ENCODE data around the gene ZNF487.
"Not testable (repeated sequence)": the region's sequence is repeated elsewhere in the genome, so short reads cannot be mapped to it uniquely, and the experiment has no call there.

Gene ZNF487

GRCh38 chr10:43440463-43441134 is 3.7 kb downstream of the ZNF487 start:
- DNase-seq, result no peak

DNA sequence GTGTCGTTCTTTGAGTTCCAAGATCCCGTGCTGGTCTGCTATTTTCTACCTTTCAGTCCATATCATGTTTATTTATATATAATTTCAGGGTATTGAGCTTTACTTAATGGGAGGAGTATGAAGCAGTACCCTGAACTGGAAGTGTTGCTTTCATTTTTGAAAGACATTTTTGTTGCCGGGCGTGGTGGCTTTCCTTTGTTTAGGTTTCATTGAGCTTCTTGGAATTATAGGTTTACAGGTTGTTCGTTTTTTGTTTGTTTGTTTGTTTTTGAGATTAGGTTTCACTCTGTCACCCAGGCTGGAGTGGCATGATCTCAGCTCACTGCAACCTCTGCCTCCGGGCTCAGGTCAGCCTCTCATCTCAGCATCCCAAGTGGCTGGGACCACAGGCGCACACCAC is 7.4 kb downstream of the ZNF487 start:
- no peak for DNase-seq

DNA sequence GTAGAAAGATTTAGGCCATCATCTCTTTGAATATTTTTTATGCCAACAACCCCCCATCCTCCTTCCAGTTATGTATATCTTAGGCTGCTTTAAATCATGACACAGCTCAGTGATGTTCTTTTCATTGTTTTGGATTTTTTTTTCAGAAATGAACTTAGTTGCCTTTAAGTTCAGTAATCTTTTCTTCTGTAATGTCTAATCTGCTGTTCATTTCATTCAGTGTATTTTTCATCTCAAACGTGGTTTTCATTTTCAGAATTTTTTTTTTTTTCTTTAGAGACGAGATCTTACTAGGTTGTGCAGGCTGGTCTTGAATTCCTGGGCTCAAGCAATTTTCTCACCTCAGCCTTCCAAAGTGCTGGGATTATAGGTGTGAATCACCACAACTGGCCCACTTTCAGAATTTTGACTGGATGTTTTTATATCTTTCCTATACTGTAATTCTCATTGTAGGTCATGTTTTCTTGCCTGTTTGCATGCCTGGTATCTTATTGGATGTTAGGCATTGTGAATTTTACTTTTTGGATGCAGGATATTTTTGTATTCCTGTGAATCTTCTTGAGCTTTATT is 8.1 kb downstream of the ZNF487 start:
- DNase-seq, result no peak

DNA sequence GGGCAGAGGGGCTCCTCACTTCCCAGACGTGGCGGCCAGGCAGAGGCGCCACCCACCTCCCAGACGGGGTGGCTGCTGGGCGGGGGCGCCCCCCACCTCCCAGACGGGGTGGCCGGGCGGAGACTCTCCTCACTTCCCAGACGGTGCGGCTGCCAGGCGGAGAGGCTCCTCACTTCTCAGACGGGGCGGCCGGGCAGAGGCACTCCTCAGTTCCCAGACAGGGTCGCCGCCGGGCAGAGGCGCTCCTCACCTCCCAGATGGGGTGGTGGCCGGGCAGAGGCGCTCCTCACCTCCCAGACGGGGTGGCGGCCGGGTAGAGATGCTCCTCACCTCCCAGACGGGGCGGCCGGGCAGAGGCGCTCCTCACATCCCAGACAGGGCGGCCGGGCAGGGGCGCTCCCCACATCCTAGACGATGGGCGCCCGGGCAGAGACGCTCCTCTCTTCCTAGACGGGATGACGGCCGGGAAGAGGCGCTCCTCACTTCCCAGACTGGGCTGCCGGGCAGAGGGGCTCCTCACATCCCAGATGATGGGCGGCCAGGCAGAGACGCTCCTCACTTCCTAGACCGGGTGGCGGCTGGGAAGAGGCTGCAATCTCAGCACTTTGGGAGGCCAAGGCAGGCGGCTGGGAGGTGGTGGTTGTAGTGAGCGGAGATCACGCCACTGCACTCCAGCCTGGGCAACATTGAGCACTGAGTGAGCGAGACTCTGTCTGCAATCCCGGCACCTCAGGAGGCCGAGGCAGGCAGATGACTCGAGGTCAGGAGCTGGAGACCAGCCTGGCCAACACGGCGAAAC is 9.5 kb downstream of the ZNF487 start:
- not testable (repeated sequence) for DNase-seq

GRCh38 chr10:43448742-43449141 is 11.8 kb downstream of the ZNF487 start:
- no peak for DNase-seq

DNA sequence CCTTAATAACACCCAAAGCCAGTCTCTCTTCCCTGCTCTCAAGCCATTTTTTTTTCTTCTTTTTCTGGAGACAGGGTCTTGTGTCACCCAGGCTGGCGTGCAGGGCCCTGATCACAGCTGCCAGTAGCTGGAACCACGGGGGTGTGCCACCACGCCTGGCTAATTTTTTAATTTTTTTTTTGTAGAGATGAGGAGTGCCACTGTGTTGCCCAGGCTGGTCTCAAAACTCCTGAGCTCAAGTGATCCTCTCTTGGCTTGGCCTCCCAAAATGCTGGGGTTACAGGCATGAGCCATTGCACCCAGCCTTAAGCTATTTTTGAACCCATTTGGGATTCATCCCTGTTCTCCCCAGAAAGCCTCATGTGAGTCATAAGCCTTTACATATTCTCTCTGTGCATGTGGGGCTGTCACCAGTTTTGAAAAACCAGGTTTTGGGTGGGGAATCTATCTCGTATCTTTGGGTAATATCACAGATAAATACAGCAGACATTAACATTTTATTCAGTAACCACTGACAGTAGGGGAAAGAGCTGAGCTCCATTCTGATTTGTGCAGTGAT is 15.5 kb downstream of the ZNF487 start:
- no peak for DNase-seq

- no peak for DNase-seq
Observed at GRCh38 chr10:43453266-43453831, 16.4 kb downstream of the ZNF487 start.

DNA sequence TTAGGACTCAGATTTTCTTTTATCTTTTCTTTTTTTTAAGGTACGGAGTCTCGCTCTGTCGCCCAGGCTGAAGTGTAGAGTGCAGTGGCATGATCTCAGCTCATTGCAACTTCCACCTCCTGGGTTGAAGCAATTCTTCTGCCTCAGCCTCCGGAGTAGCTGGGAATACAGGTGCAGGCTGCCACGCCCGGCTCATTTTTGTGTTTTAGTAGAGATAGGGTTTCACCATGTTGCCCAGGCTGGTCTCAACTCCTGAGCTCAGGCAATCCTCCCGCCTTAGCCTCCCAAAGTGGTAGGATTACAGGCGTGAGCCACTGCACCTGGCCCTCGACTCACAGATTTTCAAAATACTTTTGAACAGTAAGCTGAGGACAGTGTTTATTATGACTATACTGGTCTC is 17.1 kb downstream of the ZNF487 start:
- not testable (repeated sequence) for DNase-seq

- DNase-seq, result not testable (repeated sequence)
Observed at GRCh38 chr10:43456561-43456960, 19.6 kb downstream of the ZNF487 start.

DNA sequence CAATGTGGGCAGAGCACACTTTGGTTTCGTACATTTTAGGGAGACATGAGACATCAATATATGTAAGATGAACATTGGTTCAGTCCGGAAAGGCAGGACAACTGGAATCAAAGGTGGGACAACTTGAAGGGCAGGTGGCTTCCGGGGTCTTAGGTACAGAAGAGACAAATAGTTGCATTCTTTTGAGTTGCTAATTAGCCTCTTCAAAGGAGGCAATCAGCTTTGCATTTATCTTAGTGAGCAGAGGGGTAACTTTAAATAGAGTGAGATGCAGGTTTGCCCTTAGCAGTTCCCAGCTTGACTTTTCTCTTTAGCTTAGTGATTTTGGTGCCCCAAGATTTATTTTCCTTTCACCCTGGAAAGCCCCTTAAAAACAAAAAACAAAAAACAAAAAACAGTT is 21.3 kb downstream of the ZNF487 start:
- DNase-seq, result no peak

GRCh38 chr10:43461950-43462349 is 25.0 kb downstream of the ZNF487 start:
- DNase-seq, result no peak

DNA sequence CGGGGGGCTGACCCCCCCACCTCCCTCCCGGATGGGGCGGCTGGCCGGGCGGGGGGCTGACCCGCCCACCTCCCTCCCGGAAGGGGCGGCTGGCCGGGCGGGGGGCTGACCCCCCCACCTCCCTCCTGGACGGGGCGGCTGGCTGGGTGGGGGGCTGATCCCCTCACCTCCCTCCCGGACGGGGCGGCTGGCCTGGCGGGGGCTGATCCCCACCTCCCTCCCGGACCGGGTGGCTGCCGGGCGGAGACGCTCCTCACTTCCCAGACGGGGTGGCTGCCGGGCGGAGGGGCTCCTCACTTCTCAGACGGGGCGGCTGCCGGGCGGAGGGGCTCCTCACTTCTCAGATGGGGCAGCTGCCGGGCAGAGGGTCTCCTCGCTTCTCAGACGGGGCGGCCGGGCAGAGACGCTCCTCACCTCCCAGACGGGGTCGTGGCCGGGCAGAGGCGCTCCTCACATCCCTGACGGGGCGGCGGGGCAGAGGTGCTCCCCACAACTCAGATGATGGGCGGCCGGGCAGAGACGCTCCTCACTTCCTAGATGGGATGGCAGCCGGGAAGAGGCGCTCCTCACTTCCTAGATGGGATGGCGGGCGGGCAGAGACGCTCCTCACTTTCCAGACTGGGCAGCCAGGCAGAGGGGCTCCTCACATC is 28.3 kb downstream of the ZNF487 start:
- not testable (repeated sequence) for DNase-seq

DNA sequence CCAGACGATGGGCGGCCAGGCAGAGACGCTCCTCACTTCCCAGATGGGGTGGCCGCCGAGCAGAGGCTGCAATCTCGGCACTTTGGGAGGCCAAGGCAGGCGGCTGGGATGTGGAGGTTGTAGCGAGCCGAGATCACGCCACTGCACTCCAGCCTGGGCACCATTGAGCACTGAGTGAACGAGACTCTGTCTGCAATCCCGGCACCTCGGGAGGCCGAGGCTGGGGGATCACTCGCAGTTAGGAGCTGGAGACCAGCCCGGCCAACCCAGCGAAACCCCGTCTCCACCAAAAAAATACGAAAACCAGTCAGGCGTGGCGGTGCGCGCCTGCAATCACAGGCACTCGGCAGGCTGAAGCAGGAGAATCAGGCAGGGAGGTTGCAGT is 28.8 kb downstream of the ZNF487 start:
- not testable (repeated sequence) for DNase-seq

DNA sequence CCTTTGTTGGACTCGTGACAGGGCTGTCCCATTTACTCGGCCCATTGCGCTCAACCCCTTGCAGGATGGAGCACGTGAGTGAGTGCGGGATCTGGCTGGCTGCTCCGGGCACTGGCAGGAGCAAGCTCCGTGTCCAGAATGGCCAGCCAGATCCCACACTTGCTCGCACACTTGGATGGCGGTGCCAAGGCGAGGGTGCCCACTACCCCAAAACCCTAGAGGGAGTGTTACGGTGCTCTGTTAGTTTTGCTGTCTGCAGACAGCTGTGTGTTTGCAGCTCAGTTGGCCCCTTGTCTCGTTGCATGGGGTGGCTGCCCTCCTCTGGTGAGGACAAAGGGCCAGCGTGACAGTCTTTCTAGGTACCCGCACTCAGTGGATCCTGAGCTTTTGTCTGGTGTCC is 34.2 kb downstream of the ZNF487 start:
- no peak for DNase-seq

GRCh38 chr10:43471935-43472720 is 35.2 kb downstream of the ZNF487 start:
- DNase-seq, result no peak

DNA sequence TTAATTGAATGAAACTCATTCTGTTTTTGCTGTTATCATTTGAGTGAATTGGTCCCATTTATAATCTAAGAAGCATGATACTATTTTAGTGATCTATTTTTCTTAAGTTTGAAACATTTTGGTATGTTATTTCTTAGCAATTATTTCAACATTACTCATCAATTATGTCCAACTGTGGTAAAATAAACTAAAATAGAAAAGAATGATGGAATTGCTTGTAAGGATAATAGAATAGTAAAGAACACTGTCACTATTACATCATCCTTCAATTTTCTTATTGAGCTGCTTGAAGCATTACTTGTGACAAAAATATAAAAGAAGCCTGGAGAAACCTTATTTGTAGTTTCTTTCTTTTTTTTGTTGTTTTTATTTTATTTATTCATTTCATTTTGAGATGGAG is 42.4 kb downstream of the ZNF487 start:
- no peak for DNase-seq

GRCh38 chr10:43482319-43483078 is 45.6 kb downstream of the ZNF487 start:
- no peak for DNase-seq

DNA sequence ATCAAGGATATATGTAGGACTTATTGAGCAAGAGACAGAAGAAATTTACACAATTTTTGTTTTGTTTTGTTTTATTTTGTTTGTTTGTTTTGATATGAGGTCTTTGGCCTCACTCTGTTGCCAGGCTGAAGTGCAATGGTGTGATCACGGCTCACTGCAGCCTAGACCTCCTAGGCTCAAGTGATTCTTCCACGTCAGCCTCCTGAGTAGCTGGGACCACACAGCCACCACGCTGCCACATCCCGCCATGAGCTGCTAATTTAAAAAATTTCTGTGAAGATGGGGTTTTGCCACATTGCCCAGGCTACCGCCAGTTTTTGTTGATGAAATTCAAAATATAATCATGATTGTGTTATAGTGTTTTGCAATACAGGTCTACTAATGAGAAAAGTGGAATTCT is 54.9 kb downstream of the ZNF487 start:
- no peak for DNase-seq

DNA sequence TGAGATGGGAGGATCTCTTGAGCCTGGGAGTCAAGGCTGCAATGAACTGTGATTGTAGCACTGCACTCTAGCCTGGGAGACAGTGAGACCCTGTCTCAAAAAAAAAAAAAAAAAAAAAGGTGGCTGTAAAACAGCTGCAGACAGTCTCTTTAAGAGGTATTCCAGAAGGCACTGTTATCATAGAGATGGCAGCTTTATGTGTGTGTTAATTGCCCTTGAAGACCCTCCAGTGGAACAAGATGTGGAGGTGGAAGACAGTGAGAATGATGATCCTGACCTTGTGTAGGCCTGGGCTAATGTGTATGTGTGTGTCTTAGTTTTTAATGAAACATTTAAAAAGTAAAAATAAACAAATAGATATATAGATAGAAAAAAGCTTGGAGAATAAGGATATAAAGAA is 66.0 kb downstream of the ZNF487 start:
- no peak for DNase-seq

DNA sequence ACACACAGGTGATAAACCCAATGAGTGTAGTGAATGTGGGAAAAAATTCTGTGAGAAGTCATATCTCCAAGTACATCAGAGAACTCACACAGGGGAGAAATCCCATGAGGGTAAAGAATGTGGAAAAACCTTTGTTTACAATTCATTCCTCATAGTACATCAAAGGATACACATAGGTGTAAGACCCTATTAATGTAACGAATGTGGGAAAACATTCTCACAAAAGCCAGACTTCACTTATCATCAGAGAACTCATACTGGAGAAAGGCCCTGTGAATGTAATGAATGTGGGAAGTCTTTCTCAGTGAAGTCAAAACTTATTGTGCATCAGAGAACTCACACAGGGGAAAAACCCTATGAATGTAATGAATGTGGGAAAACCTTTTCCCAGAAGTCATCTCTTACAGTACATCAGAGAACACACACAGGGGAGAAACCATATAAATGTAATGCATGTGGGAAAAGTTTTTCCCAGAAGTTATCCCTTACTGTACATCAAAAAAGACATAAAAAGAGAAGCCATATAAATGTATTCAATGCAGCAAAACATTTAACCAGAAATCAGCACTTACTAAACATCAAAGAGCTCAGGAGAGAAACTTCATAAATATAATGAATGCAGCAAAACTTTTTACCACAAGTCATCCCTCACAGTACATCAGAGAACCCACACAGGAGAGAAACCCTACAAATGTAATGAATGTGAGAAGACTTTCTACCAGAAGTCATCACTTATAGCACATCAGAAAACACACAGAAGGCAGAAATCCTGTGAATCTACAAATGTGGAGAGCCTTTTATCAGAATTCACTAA is 87.7 kb downstream of the ZNF487 start:
- DNase-seq, result no peak

All from activated CD4-positive, alpha-beta T cell treated with anti-CD3 and anti-CD28 coated beads, Interleukin-2, amount 50 U/mL, for 4 hours (primary cell).